Upper lobe of right lung (tissue), 1 donor: Measurements from ENCODE around the gene KRTAP5-4. TPM values are rescaled to one million over a fixed set of nuclear protein-coding genes. Genes with fewer than 3 reads are reported as not detected.
A peak's percentile ranks its signal among the peaks of the same experiment; 100 is the strongest.

Source experiments
- ATAC-seq: fragments of 200-7000 bp; cut with Tn5 transposase; one replicate; pipeline ENCODE4 v1.9.1; 2020; ENCODE audit warnings: mild to moderate bottlenecking, moderate library complexity
- DNase-seq: peaks from one replicate; pipeline ENCODE4 v3.0.0-alpha.2; 2020
- H3K27ac ChIP-seq: fragments of 200-600 bp; one replicate; pipeline ENCODE4 v1.8.0; 2022
- H3K27me3 ChIP-seq: fragments of 200-600 bp; one replicate; pipeline ENCODE4 v1.8.0; 2022; ENCODE audit warnings: mild to moderate bottlenecking
- H3K36me3 ChIP-seq: fragments of 200-600 bp; one replicate; pipeline ENCODE4 v1.8.0; 2022
- H3K4me1 ChIP-seq: fragments of 200-600 bp; one replicate; pipeline ENCODE4 v1.8.0; 2022
- H3K4me3 ChIP-seq: fragments of 200-600 bp; one replicate; pipeline ENCODE4 v1.8.0; 2022; ENCODE audit warnings: mild to moderate bottlenecking
- H3K9me3 ChIP-seq: fragments of 200-600 bp; one replicate; pipeline ENCODE4 v1.8.0; 2022
- CTCF ChIP-seq: fragments of 200-600 bp; IDR thresholded peaks from one replicate; pipeline ENCODE4 v1.8.0; 2022; ENCODE audit warnings: antibody characterized with exemption
- intact Hi-C: fragments of 100-400 bp; cut with DNase I; formaldehyde crosslinking; loops from one replicate; pipeline ENCODE4 v1.11.0; 2022
- total RNA-seq: library from RNA; stranded (reverse); fragmentation: NEBNext Ultra II Directional; extraction: Animal tissue kit (Norgen Biotek cat#: 25700); gene quantifications from one replicate; pipeline ENCODE4 v1.2.1, GENCODE V29; 2021
- donor health status: DM: no; HTN: yes; CAD: no; lungs with severe emphysema.

The KRTAP5-4 gene
- total RNA-seq, 1 donor from 2014 or later: not detected

- Histone ChIP-seq H3K9me3 (no peaks in the 10 kb centered on the region), H3K4me1 (peaks cover 6% of the 10 kb centered on the region), H3K27me3 (peaks cover 6% of the 10 kb centered on the region), H3K4me3 (no peak overlapping the region), H3K36me3 (no peaks in the 10 kb centered on the region), H3K27ac (no peak overlapping the region)
- no peak for TF ChIP-seq CTCF
- intact Hi-C loops: no loop called here
- ATAC-seq (no peak), DNase-seq (peak; percentile 47)
Measured at GRCh38 chr11:1653541-1654387, 31.8 kb upstream of the KRTAP5-4 start.

GRCh38 chr11:1652771-1653540, 31.0 kb upstream of the KRTAP5-4 start:
- peak; percentile 98 for TF ChIP-seq CTCF
- Histone ChIP-seq H3K9me3 (no peaks in the 10 kb centered on the region), H3K27ac (no peak overlapping the region), H3K27me3 (peaks cover 6% of the 10 kb centered on the region), H3K4me3 (no peak overlapping the region), H3K4me1 (peaks cover 6% of the 10 kb centered on the region), H3K36me3 (no peaks in the 10 kb centered on the region)
- ATAC-seq (peak; percentile 92), DNase-seq (peak; percentile 88)
- intact Hi-C loops: no loop called here

GRCh38 chr11:1652442-1652770, 30.5 kb upstream of the KRTAP5-4 start:
- Histone ChIP-seq H3K27ac (no peak overlapping the region), H3K4me1 (peaks cover 6% of the 10 kb centered on the region), H3K9me3 (no peaks in the 10 kb centered on the region), H3K27me3 (peaks cover 6% of the 10 kb centered on the region), H3K4me3 (no peak overlapping the region), H3K36me3 (no peaks in the 10 kb centered on the region)
- DNase-seq (no peak), ATAC-seq (no peak)
- intact Hi-C loops: no loop called here
- no peak for TF ChIP-seq CTCF

GRCh38 chr11:1652026-1652425, 30.1 kb upstream of the KRTAP5-4 start:
- DNase-seq (peak; percentile 42), ATAC-seq (no peak)
- Histone ChIP-seq H3K36me3 (no peaks in the 10 kb centered on the region), H3K4me1 (peaks cover 6% of the 10 kb centered on the region), H3K27me3 (peaks cover 6% of the 10 kb centered on the region), H3K4me3 (no peak overlapping the region), H3K9me3 (no peaks in the 10 kb centered on the region), H3K27ac (no peak overlapping the region)
- intact Hi-C loops: no loop called here
- no peak for TF ChIP-seq CTCF

- no peak for TF ChIP-seq CTCF
- intact Hi-C loops: no loop called here
- Histone ChIP-seq H3K36me3 (no peaks in the 10 kb centered on the region), H3K4me3 (no peak overlapping the region), H3K4me1 (peaks cover 6% of the 10 kb centered on the region), H3K9me3 (no peaks in the 10 kb centered on the region), H3K27me3 (peaks cover 6% of the 10 kb centered on the region), H3K27ac (no peak overlapping the region)
- ATAC-seq: no peak
- DNase-seq: peak; percentile 9
Measured at GRCh38 chr11:1651411-1651980, 29.6 kb upstream of the KRTAP5-4 start.
